ENCODE data around the gene ACTA2.
"Not testable (repeated sequence)": the region's sequence is repeated elsewhere in the genome, so short reads cannot be mapped to it uniquely, and the experiment has no call there.

GRCh38 chr10:88932029-88932428 is 20.5 kb downstream of the ACTA2 start:
- TF ChIP-seq CTCF (IDR thresholded peaks at IDR 0.05); EZH2 (IDR thresholded peaks at IDR 0.05; ENCODE audit: borderline replicate concordance, insufficient read depth, low read depth, low read length, poor library complexity, severe bottlenecking): not testable (repeated sequence)
